HCT116 (cell line): ENCODE results near the gene CDC42EP4. TPM values are rescaled to one million over a fixed set of nuclear protein-coding genes. Genes with fewer than 3 reads are reported as not detected.
"Not testable (repeated sequence)": the region's sequence is repeated elsewhere in the genome, so short reads cannot be mapped to it uniquely, and the experiment has no call there.

Source experiments
- ATAC-seq: fragments of 200-7000 bp; cut with Tn5 transposase; 2 replicates; pipeline ENCODE4 v1.9.1; 2020; ENCODE audit warnings: mild to moderate bottlenecking, moderate library complexity
- BruUV-seq: library from RNA; stranded (reverse); fragments of 400-500 nt; replicated peaks from 2 replicates; lab custom pipeline; 2021; lab: Mats Ljungman, UMichigan
- CTCF ChIA-PET: fragments of 300-600 bp; sonication (Branson Sonifier 250); formaldehyde crosslinking; loops from one replicate; lab custom pipeline; 2021; ENCODE audit warnings: antibody characterized with exemption; lab: Charles Lee
- POLR2A ChIA-PET: fragments of 300-600, 350-600 bp; sonication (Branson Sonifier 250); formaldehyde crosslinking; loops from one replicate; lab custom pipeline; 2021; ENCODE audit warnings: antibody characterized with exemption; lab: Charles Lee
- RAD21 ChIA-PET, 2 experiments: fragments of 300-600 bp; sonication (Branson Sonifier 250); formaldehyde crosslinking; loops; one replicate each; lab custom pipeline; 2023; ENCODE audit warnings: low total read pairs in 2 of 2; ENCODE audit not compliant: uncharacterized antibody in 2 of 2, unreplicated experiment in 2 of 2, low non-redundant PET in 1 of 2; lab: Charles Lee
- DNase-seq: peaks from one replicate; pipeline ENCODE4 v3.0.0-alpha.2; 2010; ENCODE audit warnings: low read depth, low spot score
- H2AFZ ChIP-seq: fragments of 200-600 bp; shearing (Covaris generic), sonication (generic); 2 replicates; pipeline ENCODE4 v1.6.1; 2017; ENCODE audit warnings: low read depth, mixed run types, mixed read lengths, antibody characterized with exemption, low read length; ENCODE audit not compliant: poor library complexity, severe bottlenecking
- H3K27ac ChIP-seq: 2 replicates; pipeline ENCODE4 v1.5.1; 2012; ENCODE audit warnings: low read depth, low read length
- H3K27me3 ChIP-seq: fragments of 200-600 bp; sonication (generic); 2 replicates; pipeline ENCODE4 v1.6.1; 2016; ENCODE audit warnings: mixed run types, low read length, mixed read lengths; ENCODE audit not compliant: insufficient read depth
- H3K36me3 ChIP-seq, 2 experiments: fragments of 200-500 bp in 1 of 2; fragments of 200-600 bp in 1 of 2; sonication (Bioruptor generic) in 1 of 2; sonication (generic) in 1 of 2; 2 replicates each; pipeline versions ENCODE4 v1.5.1 to v1.6.1; 2014 to 2016; ENCODE audit warnings: low read length in 2 of 2, inconsistent platforms in 1 of 2, mixed read lengths in 1 of 2, mixed run types in 1 of 2; ENCODE audit not compliant: insufficient read depth in 2 of 2, control insufficient read depth in 1 of 2
- H3K4me1 ChIP-seq, 2 experiments: fragments of 200-600 bp in 1 of 2; sonication (generic) in 1 of 2; 2 replicates each; pipeline versions ENCODE4 v1.5.1 to v1.6.1; 2012 to 2017; ENCODE audit warnings: low read length in 2 of 2, inconsistent platforms in 1 of 2, mild to moderate bottlenecking in 1 of 2, mixed read lengths in 1 of 2, mixed run types in 1 of 2, moderate library complexity in 1 of 2; ENCODE audit not compliant: insufficient read depth in 2 of 2, control insufficient read depth in 1 of 2
- H3K4me2 ChIP-seq: fragments of 200-600 bp; sonication (generic); 2 replicates; pipeline ENCODE4 v1.6.1; 2017; ENCODE audit warnings: mixed run types, low read length, mixed read lengths
- H3K4me3 ChIP-seq, 2 experiments: fragments of 200-600 bp in 1 of 2; sonication (generic) in 1 of 2; replicated peaks in 1 of 2; 2 replicates each; pipeline ENCODE4 v1.5.1; 2011 to 2016; ENCODE audit warnings: low read length in 2 of 2, control low read depth in 1 of 2, low read depth in 1 of 2, mild to moderate bottlenecking in 1 of 2, mixed read lengths in 1 of 2, mixed run types in 1 of 2
- H3K79me2 ChIP-seq: fragments of 200-600 bp; sonication (generic); 2 replicates; pipeline ENCODE4 v1.6.1; 2017; ENCODE audit warnings: mild to moderate bottlenecking, mixed run types, low read length, moderate library complexity, mixed read lengths; ENCODE audit not compliant: insufficient read depth
- H3K9ac ChIP-seq: fragments of 200-600 bp; sonication (generic); 2 replicates; pipeline ENCODE4 v1.6.1; 2016; ENCODE audit warnings: low read length, mixed read lengths
- H3K9me2 ChIP-seq: fragments of 200-600 bp; sonication (generic), shearing (Covaris generic); 2 replicates; pipeline ENCODE4 v1.6.1; 2017; ENCODE audit warnings: mixed run types, mild to moderate bottlenecking, moderate library complexity; ENCODE audit not compliant: insufficient read depth
- H3K9me3 ChIP-seq, 2 experiments: fragments of 200-500 bp in 1 of 2; fragments of 200-600 bp in 1 of 2; sonication (Bioruptor generic) in 1 of 2; sonication (generic) in 1 of 2; 2 replicates each; pipeline ENCODE4 v1.6.1; 2014 to 2017; ENCODE audit warnings: low read length in 2 of 2, mixed read lengths in 2 of 2, inconsistent platforms in 1 of 2, low read depth in 1 of 2, mild to moderate bottlenecking in 1 of 2, mixed run types in 1 of 2, moderate library complexity in 1 of 2; ENCODE audit not compliant: control insufficient read depth in 1 of 2, insufficient read depth in 1 of 2
- H4K20me1 ChIP-seq: fragments of 200-600 bp; sonication (generic), shearing (Covaris generic); 2 replicates; pipeline ENCODE4 v1.6.1; 2017; ENCODE audit warnings: mixed run types, mild to moderate bottlenecking, moderate library complexity; ENCODE audit not compliant: insufficient read depth
- ELF1 ChIP-seq: IDR thresholded peaks from 2 replicates; pipeline ENCODE4 v1.6.1; 2012; ENCODE audit warnings: low read depth, borderline replicate concordance
- EZH2phosphoT487 ChIP-seq: fragments of 200-600 bp; IDR thresholded peaks from 2 replicates; pipeline ENCODE4 v1.6.1; 2018; ENCODE audit warnings: antibody characterized with exemption, borderline replicate concordance
- FOSL1 ChIP-seq: IDR thresholded peaks from 2 replicates; pipeline ENCODE4 v1.6.1; 2012; ENCODE audit warnings: low read depth
- JUND ChIP-seq: IDR thresholded peaks from 2 replicates; pipeline ENCODE4 v1.6.1; 2012
- POLR2A ChIP-seq: IDR thresholded peaks from 2 replicates; pipeline ENCODE4 v1.7.0; 2011; ENCODE audit warnings: borderline replicate concordance; ENCODE audit not compliant: insufficient read depth, insufficient read length; ENCODE audit errors: extremely low read depth
- SIN3A ChIP-seq: IDR thresholded peaks from 2 replicates; pipeline ENCODE4 v1.6.1; 2012; ENCODE audit warnings: low read depth
- ZFX ChIP-seq: fragments of 450-650 bp; IDR thresholded peaks from 2 replicates; pipeline ENCODE4 v1.6.1; 2017
- intact Hi-C: fragments of 100-400 bp; cut with micrococcal nuclease; formaldehyde crosslinking; loops from 2 replicates; pipeline ENCODE4 v1.10.0; 2022
- total RNA-seq: library from RNA; stranded (reverse); gene quantifications from one replicate; pipeline ENCODE4 v1.2.1, GENCODE V29; 2021; ENCODE audit not compliant: unreplicated experiment
- TF ChIP-seq, protein P1 (sequence below), 3 experiments: fragments of 200-600 bp in 1 of 3; sonication (generic) in 1 of 3; IDR thresholded peaks in 2 of 3; conservative IDR thresholded peaks in 1 of 3; 2 replicates each; pipeline ENCODE4 v1.5.1; 2012 to 2017; ENCODE audit warnings: low read depth in 2 of 3, low read length in 2 of 3, antibody characterized with exemption in 1 of 3, borderline replicate concordance in 1 of 3, control low read depth in 1 of 3, mild to moderate bottlenecking in 1 of 3, mixed read lengths in 1 of 3, mixed run types in 1 of 3, moderate library complexity in 1 of 3; ENCODE audit not compliant: insufficient read depth in 1 of 3
- TF ChIP-seq, protein P2 (sequence below): IDR thresholded peaks from 2 replicates; pipeline ENCODE4 v1.6.1; 2011; ENCODE audit warnings: mild to moderate bottlenecking, low read length, moderate library complexity; ENCODE audit not compliant: insufficient replicate concordance; ENCODE audit errors: extremely low read depth
- TF ChIP-seq, protein P3 (sequence below): IDR thresholded peaks from 2 replicates; pipeline ENCODE4 v1.6.1; 2012; ENCODE audit warnings: low read depth

CDC42EP4 gene
- total RNA-seq, 1 experiment from 2014 or later, result 54.9 TPM

DNA sequence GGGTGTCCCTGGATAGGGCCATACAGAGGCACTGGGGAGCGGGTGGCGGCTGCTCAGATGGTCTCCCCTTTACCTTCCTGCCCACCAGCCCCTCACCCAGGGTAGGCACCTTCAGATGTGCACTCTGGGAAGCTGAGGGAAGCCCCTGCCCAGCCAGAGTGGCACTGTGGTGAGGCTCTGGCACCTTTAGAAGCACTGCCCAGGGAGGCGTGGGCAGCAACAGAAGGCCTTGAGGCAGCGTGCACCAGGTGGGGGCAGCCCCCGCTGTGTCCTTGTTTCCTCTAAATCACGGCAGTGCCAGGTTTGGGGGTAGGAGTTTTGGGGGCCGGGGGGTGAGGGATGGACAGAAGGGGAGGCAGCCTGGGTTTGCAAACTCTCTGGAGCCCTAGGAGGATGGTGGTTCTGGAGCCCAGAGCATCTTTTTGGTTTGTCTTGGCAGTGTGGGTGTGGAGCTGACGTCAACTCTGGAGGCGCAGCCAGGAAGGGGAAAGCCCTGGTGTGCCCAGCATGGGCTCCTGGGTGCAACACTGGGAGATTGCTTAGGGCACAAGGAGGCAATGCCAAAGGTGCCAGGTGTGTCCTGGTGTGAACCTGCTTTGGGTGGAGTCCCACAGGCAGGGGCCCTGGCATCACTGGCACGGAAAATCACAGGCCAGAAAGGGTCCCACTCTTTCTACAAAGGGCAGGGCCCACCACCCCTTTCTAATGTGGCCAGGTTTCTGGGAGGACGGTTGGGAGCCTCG, 23.1 kb upstream of the CDC42EP4 start:
- Histone ChIP-seq H4K20me1 (no peaks in the 10 kb centered on the region), H3K9me3 (no peaks in the 10 kb centered on the region), H3K4me1 (peaks cover 7 to 15% of the 10 kb centered on the region in 2 experiments), H3K4me2 (no peak overlapping the region), H3K36me3 (no peaks in the 10 kb centered on the region), H3K27ac (no peak overlapping the region), H2AFZ (no peak overlapping the region), H3K79me2 (no peaks in the 10 kb centered on the region), H3K27me3 (no peaks in the 10 kb centered on the region), H3K4me3 (no peak overlapping the region), H3K9ac (no peak overlapping the region), H3K9me2 (no peaks in the 10 kb centered on the region)
- CTCF ChIA-PET, result no interaction called here
- intact Hi-C loops, result no loop called here
- DNase-seq (no peak), ATAC-seq (no peak)
- POLR2A ChIA-PET, result no interaction called here
- BruUV-seq, result no TSS peak
- RAD21 ChIA-PET, result no interaction called here
- no peak for TF ChIP-seq ELF1
- TF ChIP-seq SIN3A, result no peak
- TF ChIP-seq, protein P1, sequence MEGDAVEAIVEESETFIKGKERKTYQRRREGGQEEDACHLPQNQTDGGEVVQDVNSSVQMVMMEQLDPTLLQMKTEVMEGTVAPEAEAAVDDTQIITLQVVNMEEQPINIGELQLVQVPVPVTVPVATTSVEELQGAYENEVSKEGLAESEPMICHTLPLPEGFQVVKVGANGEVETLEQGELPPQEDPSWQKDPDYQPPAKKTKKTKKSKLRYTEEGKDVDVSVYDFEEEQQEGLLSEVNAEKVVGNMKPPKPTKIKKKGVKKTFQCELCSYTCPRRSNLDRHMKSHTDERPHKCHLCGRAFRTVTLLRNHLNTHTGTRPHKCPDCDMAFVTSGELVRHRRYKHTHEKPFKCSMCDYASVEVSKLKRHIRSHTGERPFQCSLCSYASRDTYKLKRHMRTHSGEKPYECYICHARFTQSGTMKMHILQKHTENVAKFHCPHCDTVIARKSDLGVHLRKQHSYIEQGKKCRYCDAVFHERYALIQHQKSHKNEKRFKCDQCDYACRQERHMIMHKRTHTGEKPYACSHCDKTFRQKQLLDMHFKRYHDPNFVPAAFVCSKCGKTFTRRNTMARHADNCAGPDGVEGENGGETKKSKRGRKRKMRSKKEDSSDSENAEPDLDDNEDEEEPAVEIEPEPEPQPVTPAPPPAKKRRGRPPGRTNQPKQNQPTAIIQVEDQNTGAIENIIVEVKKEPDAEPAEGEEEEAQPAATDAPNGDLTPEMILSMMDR (IDR thresholded peaks at IDR 0.05 in 2 of 3, conservative IDR thresholded peaks at IDR 0.05 in 1 of 3; ENCODE audit: borderline replicate concordance in 1 of 3, insufficient read depth in 1 of 3, low read depth in 2 of 3, low read length in 2 of 3), result no peak
- TF ChIP-seq, protein P2, sequence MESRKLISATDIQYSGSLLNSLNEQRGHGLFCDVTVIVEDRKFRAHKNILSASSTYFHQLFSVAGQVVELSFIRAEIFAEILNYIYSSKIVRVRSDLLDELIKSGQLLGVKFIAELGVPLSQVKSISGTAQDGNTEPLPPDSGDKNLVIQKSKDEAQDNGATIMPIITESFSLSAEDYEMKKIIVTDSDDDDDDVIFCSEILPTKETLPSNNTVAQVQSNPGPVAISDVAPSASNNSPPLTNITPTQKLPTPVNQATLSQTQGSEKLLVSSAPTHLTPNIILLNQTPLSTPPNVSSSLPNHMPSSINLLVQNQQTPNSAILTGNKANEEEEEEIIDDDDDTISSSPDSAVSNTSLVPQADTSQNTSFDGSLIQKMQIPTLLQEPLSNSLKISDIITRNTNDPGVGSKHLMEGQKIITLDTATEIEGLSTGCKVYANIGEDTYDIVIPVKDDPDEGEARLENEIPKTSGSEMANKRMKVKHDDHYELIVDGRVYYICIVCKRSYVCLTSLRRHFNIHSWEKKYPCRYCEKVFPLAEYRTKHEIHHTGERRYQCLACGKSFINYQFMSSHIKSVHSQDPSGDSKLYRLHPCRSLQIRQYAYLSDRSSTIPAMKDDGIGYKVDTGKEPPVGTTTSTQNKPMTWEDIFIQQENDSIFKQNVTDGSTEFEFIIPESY, result no peak
- TF ChIP-seq FOSL1, result no peak
- no peak for TF ChIP-seq ZFX
- TF ChIP-seq EZH2phosphoT487, result no peak
- TF ChIP-seq, protein P3, sequence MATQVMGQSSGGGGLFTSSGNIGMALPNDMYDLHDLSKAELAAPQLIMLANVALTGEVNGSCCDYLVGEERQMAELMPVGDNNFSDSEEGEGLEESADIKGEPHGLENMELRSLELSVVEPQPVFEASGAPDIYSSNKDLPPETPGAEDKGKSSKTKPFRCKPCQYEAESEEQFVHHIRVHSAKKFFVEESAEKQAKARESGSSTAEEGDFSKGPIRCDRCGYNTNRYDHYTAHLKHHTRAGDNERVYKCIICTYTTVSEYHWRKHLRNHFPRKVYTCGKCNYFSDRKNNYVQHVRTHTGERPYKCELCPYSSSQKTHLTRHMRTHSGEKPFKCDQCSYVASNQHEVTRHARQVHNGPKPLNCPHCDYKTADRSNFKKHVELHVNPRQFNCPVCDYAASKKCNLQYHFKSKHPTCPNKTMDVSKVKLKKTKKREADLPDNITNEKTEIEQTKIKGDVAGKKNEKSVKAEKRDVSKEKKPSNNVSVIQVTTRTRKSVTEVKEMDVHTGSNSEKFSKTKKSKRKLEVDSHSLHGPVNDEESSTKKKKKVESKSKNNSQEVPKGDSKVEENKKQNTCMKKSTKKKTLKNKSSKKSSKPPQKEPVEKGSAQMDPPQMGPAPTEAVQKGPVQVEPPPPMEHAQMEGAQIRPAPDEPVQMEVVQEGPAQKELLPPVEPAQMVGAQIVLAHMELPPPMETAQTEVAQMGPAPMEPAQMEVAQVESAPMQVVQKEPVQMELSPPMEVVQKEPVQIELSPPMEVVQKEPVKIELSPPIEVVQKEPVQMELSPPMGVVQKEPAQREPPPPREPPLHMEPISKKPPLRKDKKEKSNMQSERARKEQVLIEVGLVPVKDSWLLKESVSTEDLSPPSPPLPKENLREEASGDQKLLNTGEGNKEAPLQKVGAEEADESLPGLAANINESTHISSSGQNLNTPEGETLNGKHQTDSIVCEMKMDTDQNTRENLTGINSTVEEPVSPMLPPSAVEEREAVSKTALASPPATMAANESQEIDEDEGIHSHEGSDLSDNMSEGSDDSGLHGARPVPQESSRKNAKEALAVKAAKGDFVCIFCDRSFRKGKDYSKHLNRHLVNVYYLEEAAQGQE, result no peak
- no peak for TF ChIP-seq JUND
- no peak for TF ChIP-seq POLR2A

DNA sequence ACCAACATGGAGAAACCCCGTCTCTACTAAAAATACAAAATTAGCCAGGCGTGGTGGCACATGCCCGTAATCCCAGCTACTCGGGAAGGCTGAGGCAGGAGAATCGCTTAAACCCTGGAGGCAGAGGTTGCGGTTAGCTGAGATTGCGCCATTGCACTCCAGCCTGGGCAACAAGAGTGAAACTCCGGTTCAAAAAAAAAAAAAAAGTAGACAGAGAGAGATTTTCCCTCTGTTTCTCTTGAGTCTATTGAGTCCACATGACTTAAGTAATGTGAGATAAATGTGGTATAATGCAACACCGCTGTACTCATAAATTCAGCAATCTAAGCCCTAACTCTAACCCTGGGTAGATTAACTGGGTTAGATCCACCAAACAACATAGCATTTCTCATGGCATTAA, 21.6 kb upstream of the CDC42EP4 start:
- H3K79me2 ChIP-seq, intact Hi-C loops, H3K4me1 ChIP-seq, H4K20me1 ChIP-seq, H3K4me3 ChIP-seq, ATAC-seq, H3K27ac ChIP-seq, DNase-seq, POLR2A ChIA-PET, H3K27me3 ChIP-seq, BruUV-seq, RAD21 ChIA-PET, H3K9ac ChIP-seq, H3K9me2 ChIP-seq, H3K9me3 ChIP-seq, H3K4me2 ChIP-seq, H3K36me3 ChIP-seq, CTCF ChIA-PET, H2AFZ ChIP-seq: not testable (repeated sequence)
